Fibroblast of villous mesenchyme (primary cell): ENCODE data around the gene SERPINA3. TPM values are rescaled to one million over a fixed set of nuclear protein-coding genes. Genes with fewer than 3 reads are reported as not detected.

Experiments used
- DNase-seq: peaks from one replicate; pipeline ENCODE4 v3.0.0-alpha.2; 2010; ENCODE audit warnings: low read depth
- H3K4me3 ChIP-seq: 2 replicates; pipeline ENCODE4 v1.5.1; 2011; ENCODE audit warnings: low read depth, mild to moderate bottlenecking, low read length
- CTCF ChIP-seq: IDR thresholded peaks from 2 replicates; pipeline ENCODE4 v1.5.1; 2012; ENCODE audit warnings: low read depth, mild to moderate bottlenecking, low read length; ENCODE audit not compliant: insufficient read depth
- total RNA-seq: library from RNA; depleted of rRNA; stranded (reverse); fragments of >200 nt; gene quantifications from 2 replicates; pipeline ENCODE4 v1.2.3, GENCODE V29; 2012

Gene SERPINA3
- total RNA-seq, 1 donor: not detected

GRCh38 chr14:94654071-94654861 is 42.1 kb downstream of the SERPINA3 start:
- no peak overlapping the region for H3K4me3 ChIP-seq
- DNase-seq: no peak
- TF ChIP-seq CTCF: no peak

- no peak overlapping the region for H3K4me3 ChIP-seq
- no peak for TF ChIP-seq CTCF
- DNase-seq: no peak
Observed at GRCh38 chr14:94655169-94655710, 43.0 kb downstream of the SERPINA3 start.

GRCh38 chr14:94656043-94656442 is 43.9 kb downstream of the SERPINA3 start:
- H3K4me3 ChIP-seq: no peak overlapping the region
- TF ChIP-seq CTCF: no peak
- DNase-seq: no peak

- DNase-seq: no peak
- no peak overlapping the region for H3K4me3 ChIP-seq
- no peak for TF ChIP-seq CTCF
Observed at GRCh38 chr14:94659256-94659655, 47.1 kb downstream of the SERPINA3 start.

- no peak for DNase-seq
- no peak overlapping the region for H3K4me3 ChIP-seq
- TF ChIP-seq CTCF: no peak
Observed at GRCh38 chr14:94659901-94660300, 47.7 kb downstream of the SERPINA3 start.

- no peak overlapping the region for H3K4me3 ChIP-seq
- no peak for DNase-seq
- no peak for TF ChIP-seq CTCF
Observed at GRCh38 chr14:94660306-94660946, 48.2 kb downstream of the SERPINA3 start.
